K562 (cell line): ENCODE measurements around the gene CARS2. TPM values are rescaled to one million over a fixed set of nuclear protein-coding genes. Genes with fewer than 3 reads are reported as not detected.

Experiments used
- ATAC-seq: fragments of 200-7000 bp; cut with Tn5 transposase; 3 replicates; pipeline ENCODE4 v1.9.1; 2020; ENCODE audit warnings: moderate library complexity
- BruUV-seq: library from RNA; stranded (reverse); fragments of 400-500 nt; replicated peaks from 2 replicates; lab custom pipeline; 2021; lab: Mats Ljungman, UMichigan
- CTCF ChIA-PET: fragments of 300-600 bp; formaldehyde crosslinking; extraction: SDS; loops from one replicate; lab custom pipeline; 2021; ENCODE audit warnings: low intra/inter-chr PET ratio; lab: Yijun Ruan, JAX
- POLR2A ChIA-PET: fragments of 300-600, 350-650 bp; sonication (Branson Sonifier 250); formaldehyde crosslinking; extraction: SDS; loops from one replicate; lab custom pipeline; 2021; ENCODE audit warnings: antibody characterized with exemption, inconsistent platforms; lab: Yijun Ruan, JAX
- DNase-seq, 4 experiments: peaks; one replicate each; pipeline versions ENCODE4 v3.0.0 to v3.0.0-alpha.2; 2011 to 2018; ENCODE audit warnings: low spot score in 3 of 4, mixed read lengths in 3 of 4; ENCODE audit errors: extremely low read depth in 1 of 4
- FAIRE-seq: peaks from 2 replicates; lab custom pipeline; 2011; peaks lifted over from hg19 to GRCh38; lab: Jason Lieb, UNC
- H2AFZ ChIP-seq: 2 replicates; pipeline ENCODE4 v1.6.0; 2011; ENCODE audit warnings: low read depth, low read length, control low read depth, inconsistent platforms
- H3K27ac ChIP-seq: fragments of 200-600 bp; 3 replicates; pipeline ENCODE4 v1.8.0; 2011; ENCODE audit warnings: low read depth, mild to moderate bottlenecking, control low read depth, inconsistent platforms, low read length, moderate library complexity, mixed read lengths; ENCODE audit errors: extremely low read depth
- H3K27me3 ChIP-seq, 2 experiments: fragments of 300-600 bp in 1 of 2; 2 replicates in 1 of 2; 3 replicates in 1 of 2; pipeline versions ENCODE4 v1.6.0 to v1.8.0; 2011; ENCODE audit warnings: inconsistent platforms in 2 of 2, low read length in 2 of 2, mild to moderate bottlenecking in 1 of 2, mixed read lengths in 1 of 2, moderate library complexity in 1 of 2; ENCODE audit not compliant: control insufficient read depth in 2 of 2, insufficient read depth in 2 of 2
- H3K36me3 ChIP-seq: fragments of 300-600 bp; 3 replicates; pipeline ENCODE4 v1.8.0; 2011; ENCODE audit warnings: mild to moderate bottlenecking, low read length, inconsistent platforms; ENCODE audit not compliant: control insufficient read depth, insufficient read depth
- H3K4me1 ChIP-seq, 2 experiments: fragments of 200-600 bp in 1 of 2; replicated peaks in 1 of 2; 2 replicates in 1 of 2; 3 replicates in 1 of 2; pipeline versions ENCODE4 v1.5.1 to v1.8.0; 2011; ENCODE audit warnings: inconsistent platforms in 2 of 2, low read length in 2 of 2, mild to moderate bottlenecking in 1 of 2, mixed read lengths in 1 of 2, moderate library complexity in 1 of 2; ENCODE audit not compliant: control insufficient read depth in 2 of 2, insufficient read depth in 2 of 2
- H3K4me2 ChIP-seq: 2 replicates; pipeline ENCODE4 v1.6.1; 2011; ENCODE audit warnings: low read length, control low read depth, inconsistent platforms, mixed read lengths; ENCODE audit not compliant: insufficient read depth
- H3K4me3 ChIP-seq: fragments of 200-600 bp; sonication (generic), shearing (Covaris generic); 2 replicates; pipeline ENCODE4 v1.5.1; 2016; ENCODE audit warnings: control low read depth, inconsistent platforms
- H3K79me2 ChIP-seq: fragments of 200-600 bp; 3 replicates; pipeline ENCODE4 v1.8.0; 2011; ENCODE audit warnings: low read length, inconsistent platforms; ENCODE audit not compliant: control insufficient read depth, insufficient read depth
- H3K9ac ChIP-seq, 2 experiments: 2 replicates each; pipeline versions ENCODE4 v1.6.0 to v1.6.1; 2011; ENCODE audit warnings: low read depth in 2 of 2, low read length in 2 of 2, control low read depth in 1 of 2, inconsistent platforms in 1 of 2, mild to moderate bottlenecking in 1 of 2, mixed read lengths in 1 of 2; ENCODE audit not compliant: insufficient read depth in 1 of 2
- H3K9me1 ChIP-seq: one replicate; pipeline ENCODE4 v1.6.0; 2011; ENCODE audit warnings: inconsistent platforms, mild to moderate bottlenecking, low read length, moderate library complexity; ENCODE audit not compliant: control insufficient read depth, insufficient read depth
- H3K9me3 ChIP-seq: replicated peaks from 2 replicates; pipeline ENCODE4 v1.5.1; 2011; ENCODE audit warnings: low read depth, low read length, inconsistent platforms; ENCODE audit not compliant: control insufficient read depth, insufficient read depth
- H4K20me1 ChIP-seq: replicated peaks from 2 replicates; pipeline ENCODE4 v1.6.1; 2011; ENCODE audit warnings: low read length, inconsistent platforms, mixed read lengths; ENCODE audit not compliant: control insufficient read depth, insufficient read depth
- BMI1 ChIP-seq: fragments of 150-350 bp; IDR thresholded peaks from 2 replicates; pipeline ENCODE4 v1.6.1; 2014; ENCODE audit warnings: low read length
- KAT2B ChIP-seq: IDR thresholded peaks from one replicate; pipeline ENCODE4 v1.6.1; 2012; ENCODE audit warnings: low read depth, mild to moderate bottlenecking, control low read depth, inconsistent platforms, low read length, moderate library complexity
- NR3C1 ChIP-seq: sonication (generic); formaldehyde crosslinking; IDR thresholded peaks from 2 replicates; pipeline ENCODE4 v1.8.1; 2022; ENCODE audit warnings: missing genetic modification reagents
- NR4A1 ChIP-seq, 2 experiments: fragments of 250-450 bp in 1 of 2; fragments of 450-650 bp in 1 of 2; sonication (Bioruptor Pico) in 1 of 2; IDR thresholded peaks; 2 replicates each; pipeline versions ENCODE4 v1.4.0 to v1.6.1; 2016 to 2020; ENCODE audit warnings: mild to moderate bottlenecking in 2 of 2, missing compliant biosample characterization in 1 of 2, missing genetic modification characterization in 1 of 2, moderate library complexity in 1 of 2
- PHF20 ChIP-seq: fragments of 450-650 bp; IDR thresholded peaks from 2 replicates; pipeline ENCODE4 v1.6.1; 2018; ENCODE audit not compliant: partially characterized antibody
- PREB ChIP-seq: sonication (generic); formaldehyde crosslinking; IDR thresholded peaks from 2 replicates; pipeline ENCODE4 v1.8.1; 2023; ENCODE audit warnings: mild to moderate bottlenecking, missing genetic modification reagents
- SPI1 ChIP-seq: IDR thresholded peaks from 2 replicates; pipeline ENCODE4 v1.6.1; 2011; ENCODE audit warnings: low read depth, low read length, control low read depth, borderline replicate concordance
- WGBS: fragments of 100-300 bp; shearing (Covaris generic); methylation state at CpG from one replicate; pipeline ENCODE4 v1.1.6; 2016; ENCODE audit warnings: low coverage, mixed read lengths; ENCODE audit not compliant: insufficient coverage; ENCODE audit errors: missing lambda C conversion rate; 5-methylcytosine and 5-hydroxymethylcytosine counted together
- in situ Hi-C: fragments of 300-500 bp; cut with MboI; formaldehyde crosslinking; loops from 4 replicates; pipeline ENCODE4 v1.15.0; 2018; ENCODE audit warnings: inconsistent platforms, mixed read lengths
- intact Hi-C: fragments of 100-400 bp; cut with micrococcal nuclease; formaldehyde crosslinking; loops from 2 replicates; pipeline ENCODE4 v1.14.2; 2022
- polyA plus RNA-seq, 8 experiments: library from polyadenylated mRNA; depleted of rRNA in 4 of 8; stranded (reverse) in 5 of 8; unstranded in 3 of 8; fragments of >200 nt; fragmentation: Nextera tagmentation in 2 of 8; fragmentation: Illumina TruSeq in 1 of 8; extraction: Ambion mirVana in 2 of 8; extraction: Trizol in 1 of 8; gene quantifications; 2 replicates each; pipeline versions ENCODE4 v1.2.1 to v1.2.3, GENCODE V29; 2011 to 2014; ENCODE audit warnings: inconsistent platforms in 1 of 8, missing spikeins in 1 of 8
- total RNA-seq, 7 experiments: library from RNA; depleted of rRNA in 6 of 7; stranded (reverse); fragments of >200 nt in 6 of 7; fragmentation: Illumina TruSeq in 2 of 7; extraction: Trizol in 2 of 7; gene quantifications; 2 replicates each; pipeline versions ENCODE4 v1.2.1 to v1.2.3, GENCODE V29; 2011 to 2021; ENCODE audit warnings: low replicate concordance in 1 of 7

CARS2 gene
- total and polyA plus RNA-seq, 9 of the 15 experiments (the other 6 are each of a cell fraction or from before 2014, with no cell fraction given) = 1.7 to 37.4 (median 30.5) TPM

GRCh38 chr13:110652231-110652730 lies 53.6 kb downstream of the CARS2 start:
- H3K9me3 ChIP-seq = no peaks in the 10 kb centered on the region
- FAIRE-seq = no peak
- peaks cover 27% of the 10 kb centered on the region; the same call in 1 of the 3 replicates for H3K36me3 ChIP-seq
- in situ Hi-C loops = no loop called here
- no TSS peak for BruUV-seq
- no peak overlapping the region for H3K4me2 ChIP-seq
- ATAC-seq = no peak
- H3K4me3 ChIP-seq = no peak overlapping the region
- POLR2A ChIA-PET = interaction anchor here (0.6 kb wide), 1 partner anchor 179 kb away, joined by 3 read pairs; no protein-coding TSS in a partner anchor
- CTCF ChIA-PET = no interaction called here
- no peaks in the 10 kb centered on the region for H4K20me1 ChIP-seq
- no peak overlapping the region for H2AFZ ChIP-seq
- WGBS = 95% methylated on average over 10 of the region's 10 CpGs
- H3K27me3 ChIP-seq = no peaks in the 10 kb centered on the region
- peaks cover 4 to 11% of the 10 kb centered on the region in 2 experiments; a peak in 4 of 5 replicates for H3K4me1 ChIP-seq
- H3K9me1 ChIP-seq = peaks cover 3% of the 10 kb centered on the region
- no peak overlapping the region for H3K9ac ChIP-seq
- intact Hi-C loops = no loop called here
- DNase-seq = no peak
- no peaks in the 10 kb centered on the region for H3K79me2 ChIP-seq
- TF ChIP-seq NR3C1 = no peak
- no peak for TF ChIP-seq KAT2B
- TF ChIP-seq NR4A1 (CRISPR knock-in tag; IDR thresholded peaks at IDR 0.05) = no peak
- no peak for TF ChIP-seq NR4A1 (tag; IDR thresholded peaks at IDR 0.05)
- no peak for TF ChIP-seq BMI1
- no peak for TF ChIP-seq SPI1
- TF ChIP-seq PREB = no peak
- no peak for TF ChIP-seq PHF20
- H3K27ac ChIP-seq = no peak overlapping the region
